Measurements from ENCODE around the gene ADARB2.
A peak's percentile ranks its signal among the peaks of the same experiment; 100 is the strongest.

ADARB2 gene

DNA sequence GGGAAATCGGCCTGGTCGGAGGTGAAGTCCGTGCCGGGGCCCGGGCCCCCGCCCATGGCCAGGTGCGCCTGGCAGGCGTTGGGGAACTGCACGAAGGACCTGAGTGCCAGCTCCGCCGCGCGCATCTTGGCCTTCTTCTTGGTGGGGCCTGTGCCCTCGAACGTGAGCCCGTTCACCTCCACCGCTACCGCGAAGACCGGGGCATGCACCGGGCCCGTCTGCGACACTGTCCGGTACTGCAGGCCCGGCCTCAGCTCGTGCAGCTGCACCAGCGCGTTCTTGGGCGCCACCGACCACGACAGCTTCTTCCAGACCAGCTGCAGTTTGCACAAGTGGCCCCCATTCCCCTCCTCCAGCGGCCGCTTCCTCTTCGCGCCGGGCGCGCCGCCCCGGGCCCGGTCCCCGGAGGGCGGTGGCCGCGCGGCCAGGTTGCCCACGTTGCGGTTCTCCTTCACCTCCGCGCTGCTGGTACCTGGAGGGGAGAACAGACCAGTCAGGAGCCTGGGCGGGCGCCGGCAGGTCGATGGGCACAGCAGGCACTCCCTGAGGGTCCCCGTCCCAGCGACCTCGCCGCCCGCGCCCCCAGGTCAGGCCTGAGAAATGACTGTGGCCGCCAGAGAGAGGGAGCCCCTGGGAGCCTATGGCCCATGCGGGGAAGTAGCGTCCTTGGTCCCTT is 373.7 kb downstream of the ADARB2 start:
- ChIA-PET POLR2A (no interaction called here), CTCF (no interaction called here)
- no peak for TF ChIP-seq CTCF (IDR thresholded peaks at IDR 0.05; ENCODE audit: control extremely low read depth, extremely low read depth, low read depth, missing control alignments)
- DNase-seq (ENCODE audit: extremely low spot score): no peak

DNA sequence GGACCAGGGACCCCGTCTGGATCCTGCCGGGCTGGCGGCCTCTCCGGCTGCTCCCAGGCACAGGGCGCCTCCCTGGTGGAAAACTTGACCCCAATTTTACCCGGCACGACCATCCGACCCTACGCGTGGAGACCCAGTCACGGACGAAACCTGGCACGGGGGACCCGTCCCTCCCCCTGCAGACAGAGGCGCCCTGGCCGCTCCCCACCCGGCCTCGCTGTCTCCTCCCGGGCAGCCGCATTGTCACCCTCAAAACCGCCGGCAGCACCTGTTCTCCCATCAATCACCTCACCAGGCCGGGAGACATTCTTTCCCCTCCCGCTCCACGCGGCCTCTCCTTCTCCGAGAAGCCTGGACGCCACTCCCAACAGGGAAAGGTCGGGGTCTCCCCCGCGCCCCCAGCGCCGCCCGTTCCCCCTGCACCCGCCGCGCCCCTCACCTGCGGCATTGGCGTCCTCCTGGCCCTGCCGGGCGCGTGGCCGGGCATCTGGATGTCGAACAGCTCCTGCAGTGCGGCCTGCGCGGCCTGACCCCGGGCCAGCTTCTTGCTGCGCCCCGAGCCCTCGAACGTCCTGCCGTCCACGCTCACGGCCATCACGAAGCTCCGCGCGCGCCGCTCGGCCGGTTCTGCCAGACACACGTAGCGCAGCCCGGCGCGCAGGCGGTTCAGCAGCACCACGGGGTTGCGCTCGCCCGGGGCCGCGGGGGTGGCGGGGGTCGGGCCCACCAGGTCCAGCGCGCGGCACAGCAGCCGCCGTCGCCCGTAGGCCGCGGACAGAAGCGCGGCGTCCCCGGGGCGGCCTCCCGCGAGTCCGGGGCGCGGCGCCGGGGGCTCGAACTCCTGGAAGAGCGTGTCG is 374.5 kb downstream of the ADARB2 start:
- no peak for DNase-seq (ENCODE audit: extremely low spot score)
- POLR2A ChIA-PET: no interaction called here
- CTCF ChIA-PET: no interaction called here
- TF ChIP-seq CTCF (IDR thresholded peaks at IDR 0.05; ENCODE audit: control extremely low read depth, extremely low read depth, low read depth, missing control alignments): no peak

- no peak for TF ChIP-seq CTCF (IDR thresholded peaks at IDR 0.05; ENCODE audit: control extremely low read depth, extremely low read depth, low read depth, missing control alignments)
- no peak for DNase-seq (ENCODE audit: extremely low spot score)
- CTCF ChIA-PET: no interaction called here
- POLR2A ChIA-PET: no interaction called here
These were observed 375.8 kb downstream of the ADARB2 start for GRCh38 chr10:1361411-1362105.

DNA sequence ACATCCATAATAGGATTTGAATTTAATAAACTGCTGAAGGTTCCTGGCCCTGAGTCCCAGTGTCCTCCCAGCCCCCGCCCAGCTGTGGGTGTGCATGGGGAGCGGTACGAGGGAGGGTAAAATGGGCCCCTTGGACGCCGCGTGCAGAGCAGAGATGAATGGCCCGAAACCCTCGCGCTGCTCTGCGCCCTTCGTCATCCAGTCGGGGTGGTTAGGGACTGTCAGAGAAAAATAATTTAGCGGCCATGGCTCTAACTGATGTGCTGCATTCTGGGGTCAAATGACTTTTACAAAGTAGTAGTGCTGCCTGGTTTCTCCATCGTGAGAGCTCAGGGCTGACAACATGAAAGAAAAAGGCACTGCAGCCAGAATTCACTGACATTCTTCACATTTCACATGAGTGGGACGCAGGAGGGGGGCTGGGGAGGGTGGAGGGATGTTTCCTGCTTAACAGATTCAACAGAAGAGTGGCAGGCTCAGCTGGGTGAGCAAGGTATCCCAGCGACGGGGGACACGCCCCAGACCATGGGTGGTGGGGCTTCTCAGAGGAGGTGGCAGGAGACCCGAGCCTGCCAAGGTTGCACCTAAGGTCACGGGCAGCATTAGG is 376.7 kb downstream of the ADARB2 start:
- ChIA-PET CTCF (interaction anchor here (2.0 kb wide), 1 partner anchor 8 kb away, joined by 6 read pairs; no protein-coding TSS in a partner anchor), POLR2A (no interaction called here)
- no peak for TF ChIP-seq CTCF (IDR thresholded peaks at IDR 0.05; ENCODE audit: control extremely low read depth, extremely low read depth, low read depth, missing control alignments)
- no peak for DNase-seq (ENCODE audit: extremely low spot score)

DNA sequence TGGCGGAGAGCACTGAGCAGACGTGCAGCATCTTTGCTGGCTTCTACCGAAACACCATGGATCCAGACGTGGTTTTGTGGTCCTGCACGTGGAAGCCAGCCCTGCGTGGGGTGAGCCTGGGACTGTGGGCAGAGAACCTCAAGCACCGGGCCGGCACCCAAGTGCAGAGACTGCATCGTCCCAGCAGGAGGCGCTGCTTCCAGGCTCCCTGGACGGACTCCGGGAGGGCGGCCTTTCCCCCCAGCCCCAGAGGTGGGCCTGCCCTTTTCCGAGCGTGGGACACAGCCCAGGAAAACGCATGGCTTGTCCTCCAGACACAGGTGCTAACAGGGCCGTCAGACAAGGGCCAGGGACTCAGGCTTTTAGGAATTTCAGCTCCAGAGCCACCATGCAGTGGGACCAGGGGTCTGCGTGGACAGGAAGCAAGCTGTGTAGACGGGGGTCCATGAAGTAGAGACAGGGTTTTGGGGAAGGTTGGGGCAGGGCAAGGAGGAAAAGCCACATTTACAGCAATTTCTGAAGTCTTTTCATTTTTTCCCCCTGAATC is 377.2 kb downstream of the ADARB2 start:
- no peak for DNase-seq (ENCODE audit: extremely low spot score)
- CTCF ChIA-PET: interaction anchor here (2.0 kb wide), 1 partner anchor 9 kb away, joined by 6 read pairs; no protein-coding TSS in a partner anchor
- POLR2A ChIA-PET: no interaction called here
- TF ChIP-seq CTCF (IDR thresholded peaks at IDR 0.05; ENCODE audit: control extremely low read depth, extremely low read depth, low read depth, missing control alignments): peak; percentile 0

- CTCF ChIA-PET: interaction anchor here (2.0 kb wide), 1 partner anchor 9 kb away, joined by 6 read pairs; no protein-coding TSS in a partner anchor
- POLR2A ChIA-PET: no interaction called here
- TF ChIP-seq CTCF (IDR thresholded peaks at IDR 0.05; ENCODE audit: control extremely low read depth, extremely low read depth, low read depth, missing control alignments): no peak
- DNase-seq (ENCODE audit: extremely low spot score): no peak
These were observed 377.7 kb downstream of the ADARB2 start for GRCh38 chr10:1359626-1359955.

Measured in GM10248 (cell line).